Measurements from ENCODE around the gene ASMT.
"Not testable (repeated sequence)": the region's sequence is repeated elsewhere in the genome, so short reads cannot be mapped to it uniquely, and the experiment has no call there.

Gene ASMT

GRCh38 chrX:1610736-1611135, 4.1 kb upstream of the ASMT start:
- no peaks in the 10 kb centered on the region for H3K9me3 ChIP-seq (ENCODE audit: insufficient read depth, low read length)
- H3K27ac ChIP-seq (ENCODE audit: low read depth, low read length): no peak overlapping the region
- H3K4me2 ChIP-seq (ENCODE audit: low read depth, low read length, poor library complexity, severe bottlenecking): no peak overlapping the region

GRCh38 chrX:1612641-1613286, 2.1 kb upstream of the ASMT start:
- H3K27me3 ChIP-seq (ENCODE audit: low read length): no peaks in the 10 kb centered on the region
- TF ChIP-seq CTCF (IDR thresholded peaks at IDR 0.05; ENCODE audit: insufficient read depth, low read length, poor library complexity, severe bottlenecking) (no peak), EZH2phosphoT487 (conservative IDR thresholded peaks at IDR 0.05; ENCODE audit: low read length) (no peak)
- no peak overlapping the region for H3K9ac ChIP-seq (ENCODE audit: low read length)
- H3K36me3 ChIP-seq (ENCODE audit: low read length): no peaks in the 10 kb centered on the region
- H3K9me2 ChIP-seq (replicated peaks; ENCODE audit: insufficient read depth, low read length): no peaks in the 10 kb centered on the region
- H3F3A ChIP-seq (ENCODE audit: insufficient read depth): no peaks in the 10 kb centered on the region
- H4K20me1 ChIP-seq (ENCODE audit: low read depth, low read length): no peaks in the 10 kb centered on the region
- no peak overlapping the region for H3K27ac ChIP-seq (ENCODE audit: low read depth, low read length)
- no peak overlapping the region for H3K4me2 ChIP-seq (ENCODE audit: low read depth, low read length, poor library complexity, severe bottlenecking)
- H3K4me3 ChIP-seq (ENCODE audit: insufficient read depth, low read length, poor library complexity, severe bottlenecking): no peak overlapping the region
- H3K9me3 ChIP-seq (ENCODE audit: insufficient read depth, low read length): no peaks in the 10 kb centered on the region
- H2AFZ ChIP-seq (ENCODE audit: low read depth, low read length, severe bottlenecking): no peak overlapping the region
- H3K79me2 ChIP-seq (ENCODE audit: insufficient read depth, low read length): no peaks in the 10 kb centered on the region

More at GRCh38 chrX:1610736-1611135, 4.1 kb upstream of the ASMT start:
- Histone ChIP-seq H3K36me3 (ENCODE audit: low read length) (no peaks in the 10 kb centered on the region), H3K9me2 (replicated peaks; ENCODE audit: insufficient read depth, low read length) (no peaks in the 10 kb centered on the region), H3K4me3 (ENCODE audit: insufficient read depth, low read length, poor library complexity, severe bottlenecking) (no peak overlapping the region), H3F3A (ENCODE audit: insufficient read depth) (no peaks in the 10 kb centered on the region), H3K27me3 (ENCODE audit: low read length) (no peaks in the 10 kb centered on the region), H3K79me2 (ENCODE audit: insufficient read depth, low read length) (no peaks in the 10 kb centered on the region), H2AFZ (ENCODE audit: low read depth, low read length, severe bottlenecking) (no peak overlapping the region), H4K20me1 (ENCODE audit: low read depth, low read length) (no peaks in the 10 kb centered on the region), H3K9ac (ENCODE audit: low read length) (no peak overlapping the region)
- TF ChIP-seq EZH2phosphoT487 (conservative IDR thresholded peaks at IDR 0.05; ENCODE audit: low read length): no peak

GRCh38 chrX:1618689-1619088, 3.8 kb downstream of the ASMT start:
- Histone ChIP-seq H4K20me1 (ENCODE audit: low read depth, low read length) (no peaks in the 10 kb centered on the region), H3K27ac (ENCODE audit: low read depth, low read length) (no peak overlapping the region), H3K27me3 (ENCODE audit: low read length) (no peaks in the 10 kb centered on the region), H3K4me3 (ENCODE audit: insufficient read depth, low read length, poor library complexity, severe bottlenecking) (no peak overlapping the region), H3K9ac (ENCODE audit: low read length) (no peak overlapping the region), H3K36me3 (ENCODE audit: low read length) (no peaks in the 10 kb centered on the region), H3F3A (ENCODE audit: insufficient read depth) (no peaks in the 10 kb centered on the region), H3K9me3 (ENCODE audit: insufficient read depth, low read length) (no peaks in the 10 kb centered on the region), H3K9me2 (replicated peaks; ENCODE audit: insufficient read depth, low read length) (no peaks in the 10 kb centered on the region), H2AFZ (ENCODE audit: low read depth, low read length, severe bottlenecking) (no peak overlapping the region), H3K4me2 (ENCODE audit: low read depth, low read length, poor library complexity, severe bottlenecking) (no peak overlapping the region), H3K79me2 (ENCODE audit: insufficient read depth, low read length) (no peaks in the 10 kb centered on the region)
- TF ChIP-seq CTCF (IDR thresholded peaks at IDR 0.05; ENCODE audit: insufficient read depth, low read length, poor library complexity, severe bottlenecking) (no peak), EZH2phosphoT487 (conservative IDR thresholded peaks at IDR 0.05; ENCODE audit: low read length) (no peak)

GRCh38 chrX:1623691-1624090, 8.8 kb downstream of the ASMT start:
- Histone ChIP-seq H3K79me2 (ENCODE audit: insufficient read depth, low read length) (no peaks in the 10 kb centered on the region), H2AFZ (ENCODE audit: low read depth, low read length, severe bottlenecking) (no peak overlapping the region), H3K4me2 (ENCODE audit: low read depth, low read length, poor library complexity, severe bottlenecking) (no peak overlapping the region), H3K27ac (ENCODE audit: low read depth, low read length) (no peak overlapping the region), H4K20me1 (ENCODE audit: low read depth, low read length) (no peaks in the 10 kb centered on the region), H3K9ac (ENCODE audit: low read length) (no peak overlapping the region), H3K4me3 (ENCODE audit: insufficient read depth, low read length, poor library complexity, severe bottlenecking) (no peak overlapping the region), H3K27me3 (ENCODE audit: low read length) (no peaks in the 10 kb centered on the region), H3K9me3 (ENCODE audit: insufficient read depth, low read length) (no peaks in the 10 kb centered on the region), H3K36me3 (ENCODE audit: low read length) (no peaks in the 10 kb centered on the region), H3K9me2 (replicated peaks; ENCODE audit: insufficient read depth, low read length) (no peaks in the 10 kb centered on the region), H3F3A (ENCODE audit: insufficient read depth) (no peaks in the 10 kb centered on the region)
- TF ChIP-seq CTCF (IDR thresholded peaks at IDR 0.05; ENCODE audit: insufficient read depth, low read length, poor library complexity, severe bottlenecking) (no peak), EZH2phosphoT487 (conservative IDR thresholded peaks at IDR 0.05; ENCODE audit: low read length) (no peak)

GRCh38 chrX:1624158-1624860, 9.4 kb downstream of the ASMT start:
- H3F3A ChIP-seq (ENCODE audit: insufficient read depth); H3K9me2 ChIP-seq (replicated peaks; ENCODE audit: insufficient read depth, low read length); H4K20me1 ChIP-seq (ENCODE audit: low read depth, low read length); H3K9me3 ChIP-seq (ENCODE audit: insufficient read depth, low read length); H3K27me3 ChIP-seq (ENCODE audit: low read length); H3K9ac ChIP-seq (ENCODE audit: low read length); H3K4me2 ChIP-seq (ENCODE audit: low read depth, low read length, poor library complexity, severe bottlenecking); H2AFZ ChIP-seq (ENCODE audit: low read depth, low read length, severe bottlenecking); H3K4me3 ChIP-seq (ENCODE audit: insufficient read depth, low read length, poor library complexity, severe bottlenecking); H3K27ac ChIP-seq (ENCODE audit: low read depth, low read length); H3K79me2 ChIP-seq (ENCODE audit: insufficient read depth, low read length); H3K36me3 ChIP-seq (ENCODE audit: low read length): not testable (repeated sequence)
